ENCODE measurements around the gene SMIM38. TPM values are rescaled to one million over a fixed set of nuclear protein-coding genes. Genes with fewer than 3 reads are reported as not detected.

Gene SMIM38
- total and polyA plus RNA-seq, 9 of the 15 experiments (the other 6 are each of a cell fraction or from before 2014, with no cell fraction given) = 0.07 to 1.2 (median 0.21) TPM; not detected in 2

- TF ChIP-seq, protein P1, sequence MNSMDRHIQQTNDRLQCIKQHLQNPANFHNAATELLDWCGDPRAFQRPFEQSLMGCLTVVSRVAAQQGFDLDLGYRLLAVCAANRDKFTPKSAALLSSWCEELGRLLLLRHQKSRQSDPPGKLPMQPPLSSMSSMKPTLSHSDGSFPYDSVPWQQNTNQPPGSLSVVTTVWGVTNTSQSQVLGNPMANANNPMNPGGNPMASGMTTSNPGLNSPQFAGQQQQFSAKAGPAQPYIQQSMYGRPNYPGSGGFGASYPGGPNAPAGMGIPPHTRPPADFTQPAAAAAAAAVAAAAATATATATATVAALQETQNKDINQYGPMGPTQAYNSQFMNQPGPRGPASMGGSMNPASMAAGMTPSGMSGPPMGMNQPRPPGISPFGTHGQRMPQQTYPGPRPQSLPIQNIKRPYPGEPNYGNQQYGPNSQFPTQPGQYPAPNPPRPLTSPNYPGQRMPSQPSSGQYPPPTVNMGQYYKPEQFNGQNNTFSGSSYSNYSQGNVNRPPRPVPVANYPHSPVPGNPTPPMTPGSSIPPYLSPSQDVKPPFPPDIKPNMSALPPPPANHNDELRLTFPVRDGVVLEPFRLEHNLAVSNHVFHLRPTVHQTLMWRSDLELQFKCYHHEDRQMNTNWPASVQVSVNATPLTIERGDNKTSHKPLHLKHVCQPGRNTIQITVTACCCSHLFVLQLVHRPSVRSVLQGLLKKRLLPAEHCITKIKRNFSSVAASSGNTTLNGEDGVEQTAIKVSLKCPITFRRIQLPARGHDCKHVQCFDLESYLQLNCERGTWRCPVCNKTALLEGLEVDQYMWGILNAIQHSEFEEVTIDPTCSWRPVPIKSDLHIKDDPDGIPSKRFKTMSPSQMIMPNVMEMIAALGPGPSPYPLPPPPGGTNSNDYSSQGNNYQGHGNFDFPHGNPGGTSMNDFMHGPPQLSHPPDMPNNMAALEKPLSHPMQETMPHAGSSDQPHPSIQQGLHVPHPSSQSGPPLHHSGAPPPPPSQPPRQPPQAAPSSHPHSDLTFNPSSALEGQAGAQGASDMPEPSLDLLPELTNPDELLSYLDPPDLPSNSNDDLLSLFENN (IDR thresholded peaks at IDR 0.05; ENCODE audit: low read depth in 2 of 2, low read length in 2 of 2) = no peak
- TF ChIP-seq STAG1 (CRISPR knock-in tag; IDR thresholded peaks at IDR 0.05; ENCODE audit: borderline replicate concordance) (no peak), ZNF184 (CRISPR knock-in tag; IDR thresholded peaks at IDR 0.05) (no peak), ZBTB12 (CRISPR knock-in tag; IDR thresholded peaks at IDR 0.05) (no peak), BRF2 (IDR thresholded peaks at IDR 0.05; ENCODE audit: borderline replicate concordance, insufficient read depth, insufficient read length) (no peak), SRSF7 (optimal IDR thresholded peaks at IDR 0.05; ENCODE audit: low read depth, low read length) (no peak), MYC (IDR thresholded peaks at IDR 0.05; ENCODE audit: low read depth, low read length) (no peak), MYC (CRISPR knock-in tag; IDR thresholded peaks at IDR 0.05; ENCODE audit: borderline replicate concordance, low read depth) (no peak)
These were observed 37.4 kb downstream of the SMIM38 start (continued) for GRCh38 chr11:69193151-69193550.
